GM21515 (cell line): ENCODE results near the gene CHADL.
"Not testable (repeated sequence)": the region's sequence is repeated elsewhere in the genome, so short reads cannot be mapped to it uniquely, and the experiment has no call there.

Experiments
- ATAC-seq: cut with Tn5 transposase; IDR thresholded peaks from one replicate; pipeline ENCODE4 v1.9.1; 2021; ENCODE audit not compliant: unreplicated experiment

CHADL gene

GRCh38 chr22:41191467-41191866 lies 49.3 kb downstream of the CHADL start:
- no peak for ATAC-seq

GRCh38 chr22:41184679-41185078 lies 56.1 kb downstream of the CHADL start:
- no peak for ATAC-seq

- ATAC-seq, result no peak
These were observed 59.1 kb downstream of the CHADL start for GRCh38 chr22:41181349-41182241.

GRCh38 chr22:41180926-41181325 lies 59.8 kb downstream of the CHADL start:
- no peak for ATAC-seq

- not testable (repeated sequence) for ATAC-seq
These were observed 60.4 kb downstream of the CHADL start for GRCh38 chr22:41180362-41180761.
